ENCODE results near the gene AGBL4.

The AGBL4 gene

DNA sequence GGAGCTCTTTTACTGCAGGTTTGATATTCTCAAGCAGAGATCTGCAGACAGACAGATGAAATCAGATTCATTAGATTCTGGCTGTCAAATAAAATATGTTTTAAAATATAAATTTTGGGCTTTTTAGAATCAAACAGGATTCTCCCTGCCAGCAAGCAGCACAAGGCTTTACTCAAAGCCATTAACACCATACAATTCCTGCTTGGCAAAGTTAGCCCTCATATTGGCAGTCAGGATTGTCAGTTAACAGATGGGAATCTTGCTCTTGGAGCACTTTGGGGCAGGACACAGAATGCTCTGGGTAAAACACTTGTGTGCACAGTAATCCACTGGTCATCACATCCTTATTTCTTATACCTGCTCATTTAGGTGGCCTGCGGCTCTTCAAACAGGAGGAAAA, 686.5 kb downstream of the AGBL4 start:
- TF ChIP-seq, protein P1, sequence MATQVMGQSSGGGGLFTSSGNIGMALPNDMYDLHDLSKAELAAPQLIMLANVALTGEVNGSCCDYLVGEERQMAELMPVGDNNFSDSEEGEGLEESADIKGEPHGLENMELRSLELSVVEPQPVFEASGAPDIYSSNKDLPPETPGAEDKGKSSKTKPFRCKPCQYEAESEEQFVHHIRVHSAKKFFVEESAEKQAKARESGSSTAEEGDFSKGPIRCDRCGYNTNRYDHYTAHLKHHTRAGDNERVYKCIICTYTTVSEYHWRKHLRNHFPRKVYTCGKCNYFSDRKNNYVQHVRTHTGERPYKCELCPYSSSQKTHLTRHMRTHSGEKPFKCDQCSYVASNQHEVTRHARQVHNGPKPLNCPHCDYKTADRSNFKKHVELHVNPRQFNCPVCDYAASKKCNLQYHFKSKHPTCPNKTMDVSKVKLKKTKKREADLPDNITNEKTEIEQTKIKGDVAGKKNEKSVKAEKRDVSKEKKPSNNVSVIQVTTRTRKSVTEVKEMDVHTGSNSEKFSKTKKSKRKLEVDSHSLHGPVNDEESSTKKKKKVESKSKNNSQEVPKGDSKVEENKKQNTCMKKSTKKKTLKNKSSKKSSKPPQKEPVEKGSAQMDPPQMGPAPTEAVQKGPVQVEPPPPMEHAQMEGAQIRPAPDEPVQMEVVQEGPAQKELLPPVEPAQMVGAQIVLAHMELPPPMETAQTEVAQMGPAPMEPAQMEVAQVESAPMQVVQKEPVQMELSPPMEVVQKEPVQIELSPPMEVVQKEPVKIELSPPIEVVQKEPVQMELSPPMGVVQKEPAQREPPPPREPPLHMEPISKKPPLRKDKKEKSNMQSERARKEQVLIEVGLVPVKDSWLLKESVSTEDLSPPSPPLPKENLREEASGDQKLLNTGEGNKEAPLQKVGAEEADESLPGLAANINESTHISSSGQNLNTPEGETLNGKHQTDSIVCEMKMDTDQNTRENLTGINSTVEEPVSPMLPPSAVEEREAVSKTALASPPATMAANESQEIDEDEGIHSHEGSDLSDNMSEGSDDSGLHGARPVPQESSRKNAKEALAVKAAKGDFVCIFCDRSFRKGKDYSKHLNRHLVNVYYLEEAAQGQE (IDR thresholded peaks at IDR 0.05; ENCODE audit: insufficient read depth in 1 of 2, low read depth in 2 of 2, low read length in 2 of 2), result no peak

- no peak for TF ChIP-seq FOXP2 (optimal IDR thresholded peaks at IDR 0.05; ENCODE audit: borderline replicate concordance, extremely low read depth, extremely low read length, insufficient read depth)
- no peak for TF ChIP-seq SIN3A (IDR thresholded peaks at IDR 0.05; ENCODE audit: borderline replicate concordance, insufficient read depth, low read length)
- no peak for TF ChIP-seq POLR2AphosphoS5 (IDR thresholded peaks at IDR 0.05; ENCODE audit: low read depth, low read length)
Observed at GRCh38 chr1:49333906-49334305, 689.8 kb downstream of the AGBL4 start.

- TF ChIP-seq TAF1 (IDR thresholded peaks at IDR 0.05; ENCODE audit: borderline replicate concordance, insufficient read depth, low read length) (no peak), FOXP2 (optimal IDR thresholded peaks at IDR 0.05; ENCODE audit: borderline replicate concordance, extremely low read depth, extremely low read length, insufficient read depth) (no peak), POLR2AphosphoS5 (IDR thresholded peaks at IDR 0.05; ENCODE audit: low read depth, low read length) (no peak), SIN3A (IDR thresholded peaks at IDR 0.05; ENCODE audit: borderline replicate concordance, insufficient read depth, low read length) (no peak)
- TF ChIP-seq, protein P1 (IDR thresholded peaks at IDR 0.05; ENCODE audit: insufficient read depth in 1 of 2, low read depth in 2 of 2, low read length in 2 of 2), result no peak
Observed at GRCh38 chr1:49331066-49331852, 692.5 kb downstream of the AGBL4 start.

GRCh38 chr1:49323925-49324540, 699.7 kb downstream of the AGBL4 start:
- TF ChIP-seq POLR2AphosphoS5 (IDR thresholded peaks at IDR 0.05; ENCODE audit: low read depth, low read length) (no peak), SIN3A (IDR thresholded peaks at IDR 0.05; ENCODE audit: borderline replicate concordance, insufficient read depth, low read length) (no peak), TAF1 (IDR thresholded peaks at IDR 0.05; ENCODE audit: borderline replicate concordance, insufficient read depth, low read length) (no peak), FOXP2 (optimal IDR thresholded peaks at IDR 0.05; ENCODE audit: borderline replicate concordance, extremely low read depth, extremely low read length, insufficient read depth) (no peak)
- TF ChIP-seq, protein P1 (IDR thresholded peaks at IDR 0.05; ENCODE audit: insufficient read depth in 1 of 2, low read depth in 2 of 2, low read length in 2 of 2), result no peak

- TF ChIP-seq TAF1 (IDR thresholded peaks at IDR 0.05; ENCODE audit: borderline replicate concordance, insufficient read depth, low read length), result no peak
- TF ChIP-seq FOXP2 (optimal IDR thresholded peaks at IDR 0.05; ENCODE audit: borderline replicate concordance, extremely low read depth, extremely low read length, insufficient read depth), result no peak
- no peak for TF ChIP-seq POLR2AphosphoS5 (IDR thresholded peaks at IDR 0.05; ENCODE audit: low read depth, low read length)
- TF ChIP-seq SIN3A (IDR thresholded peaks at IDR 0.05; ENCODE audit: borderline replicate concordance, insufficient read depth, low read length), result no peak
- TF ChIP-seq, protein P1 (IDR thresholded peaks at IDR 0.05; ENCODE audit: insufficient read depth in 1 of 2, low read depth in 2 of 2, low read length in 2 of 2), result no peak
Observed at GRCh38 chr1:49319426-49319963, 704.3 kb downstream of the AGBL4 start.
